WTC11 (cell line): ENCODE results near the gene REC8. TPM values are rescaled to one million over a fixed set of nuclear protein-coding genes. Genes with fewer than 3 reads are reported as not detected.

Experiments
- ATAC-seq: fragments of 200-7000 bp; cut with Tn5 transposase; 2 replicates; pipeline ENCODE4 v1.10.0; 2021; ENCODE audit warnings: mild to moderate bottlenecking, moderate library complexity
- CTCF ChIA-PET: fragments of 300-600 bp; sonication (Branson Sonifier 250); formaldehyde crosslinking; loops from one replicate; lab custom pipeline; 2021; ENCODE audit warnings: antibody characterized with exemption; lab: Charles Lee
- POLR2A ChIA-PET: fragments of 350-600 bp; sonication (Branson Sonifier 250); formaldehyde crosslinking; loops from one replicate; lab custom pipeline; 2021; ENCODE audit warnings: antibody characterized with exemption; lab: Charles Lee
- DNase-seq: peaks from one replicate; pipeline ENCODE4 v3.0.0; 2021; ENCODE audit warnings: low spot score
- H3K27ac Mint-ChIP-seq: 2 replicates; pipeline ENCODE4 v1.8.0; 2021; ENCODE audit warnings: mixed read lengths
- H3K27me3 Mint-ChIP-seq: 2 replicates; pipeline ENCODE4 v1.8.0; 2021; ENCODE audit warnings: low read depth, mild to moderate bottlenecking, moderate library complexity, mixed read lengths
- H3K36me3 Mint-ChIP-seq: 2 replicates; pipeline ENCODE4 v1.8.0; 2021; ENCODE audit warnings: mixed read lengths
- H3K4me1 Mint-ChIP-seq: 2 replicates; pipeline ENCODE4 v1.8.0; 2022; ENCODE audit warnings: mixed read lengths
- H3K4me3 Mint-ChIP-seq: 2 replicates; pipeline ENCODE4 v1.8.0; 2021; ENCODE audit warnings: mild to moderate bottlenecking, moderate library complexity, mixed read lengths
- H3K9me3 Mint-ChIP-seq: 2 replicates; pipeline ENCODE4 v1.8.0; 2021; ENCODE audit warnings: mixed read lengths
- ATF1 ChIP-seq: sonication (generic); formaldehyde crosslinking; IDR thresholded peaks from 2 replicates; pipeline ENCODE4 v1.8.1; 2023; ENCODE audit warnings: mild to moderate bottlenecking, moderate library complexity, missing genetic modification reagents
- CBFB ChIP-seq: sonication (generic); formaldehyde crosslinking; IDR thresholded peaks from 2 replicates; pipeline ENCODE4 v1.8.1; 2022; ENCODE audit warnings: mild to moderate bottlenecking, low read depth, missing genetic modification reagents
- CREB1 ChIP-seq: sonication (generic); formaldehyde crosslinking; IDR thresholded peaks from 2 replicates; pipeline ENCODE4 v1.8.0; 2023; ENCODE audit warnings: mild to moderate bottlenecking, missing genetic modification reagents
- ELF4 ChIP-seq: sonication (generic); formaldehyde crosslinking; IDR thresholded peaks from 2 replicates; pipeline ENCODE4 v1.8.1; 2022; ENCODE audit warnings: low read depth, mild to moderate bottlenecking, moderate library complexity, missing genetic modification reagents
- ETV6 ChIP-seq: sonication (generic); formaldehyde crosslinking; IDR thresholded peaks from 2 replicates; pipeline ENCODE4 v1.8.1; 2022; ENCODE audit warnings: mild to moderate bottlenecking, missing genetic modification reagents
- GRHL2 ChIP-seq: fragments of 250-450 bp; sonication (Bioruptor Pico); IDR thresholded peaks from 2 replicates; pipeline ENCODE4 v1.8.0; 2022; ENCODE audit warnings: mild to moderate bottlenecking, moderate library complexity; ENCODE audit not compliant: insufficient replicate concordance, severe bottlenecking
- JAZF1 ChIP-seq: fragments of 250-450 bp; sonication (Bioruptor Pico); IDR thresholded peaks from 2 replicates; pipeline ENCODE4 v1.9.0; 2021; ENCODE audit warnings: moderate library complexity, mild to moderate bottlenecking, inconsistent platforms
- JUN ChIP-seq: sonication (generic); formaldehyde crosslinking; IDR thresholded peaks from 2 replicates; pipeline ENCODE4 v1.8.0; 2023; ENCODE audit warnings: mild to moderate bottlenecking, missing genetic modification reagents
- NFATC4 ChIP-seq: fragments of 250-450 bp; sonication (Bioruptor Pico); IDR thresholded peaks from 2 replicates; pipeline ENCODE4 v1.9.0; 2021; ENCODE audit warnings: mild to moderate bottlenecking
- PRRX2 ChIP-seq: fragments of 250-450 bp; sonication (Bioruptor Pico); IDR thresholded peaks from 2 replicates; pipeline ENCODE4 v1.8.0; 2021; ENCODE audit warnings: mild to moderate bottlenecking
- RORB ChIP-seq: fragments of 250-450 bp; sonication (Bioruptor Pico); IDR thresholded peaks from 2 replicates; pipeline ENCODE4 v1.9.0; 2021; ENCODE audit warnings: mild to moderate bottlenecking
- ZNF317 ChIP-seq: sonication (generic); formaldehyde crosslinking; IDR thresholded peaks from 2 replicates; pipeline ENCODE4 v1.8.1; 2023; ENCODE audit warnings: low read depth, mild to moderate bottlenecking, moderate library complexity, missing genetic modification reagents, borderline replicate concordance
- ZNF396 ChIP-seq: fragments of 250-450 bp; sonication (Bioruptor Pico); IDR thresholded peaks from 2 replicates; pipeline ENCODE4 v1.8.0; 2021; ENCODE audit warnings: mild to moderate bottlenecking, moderate library complexity, borderline replicate concordance
- total RNA-seq: library from RNA; stranded (reverse); gene quantifications from 3 replicates; pipeline ENCODE4 v1.2.3, GENCODE V29; 2021
- TF ChIP-seq, protein P1 (sequence below): sonication (generic); formaldehyde crosslinking; IDR thresholded peaks from 2 replicates; pipeline ENCODE4 v1.8.1; 2023; ENCODE audit warnings: mild to moderate bottlenecking, missing genetic modification reagents
- TF ChIP-seq, protein P2 (sequence below): sonication (generic); formaldehyde crosslinking; IDR thresholded peaks from 2 replicates; pipeline ENCODE4 v1.8.0; 2022; ENCODE audit warnings: mild to moderate bottlenecking, missing genetic modification reagents
- TF ChIP-seq, protein P3 (sequence below): fragments of 250-450 bp; sonication (Bioruptor Pico); IDR thresholded peaks from 2 replicates; pipeline ENCODE4 v1.9.0; 2021; ENCODE audit warnings: mild to moderate bottlenecking
- TF ChIP-seq, protein P4 (sequence below): fragments of 250-450 bp; sonication (Bioruptor Pico); conservative IDR thresholded peaks from 2 replicates; pipeline ENCODE4 v1.9.0; 2021; ENCODE audit warnings: mild to moderate bottlenecking
- TF ChIP-seq, protein P5 (sequence below): fragments of 200-600 bp; IDR thresholded peaks from 2 replicates; pipeline ENCODE4 v1.8.0; 2022; ENCODE audit warnings: antibody characterized with exemption
- TF ChIP-seq, protein P6 (sequence below): sonication (generic); formaldehyde crosslinking; IDR thresholded peaks from 2 replicates; pipeline ENCODE4 v1.8.0; 2023; ENCODE audit warnings: mild to moderate bottlenecking, missing genetic modification reagents
- TF ChIP-seq, protein P7 (sequence below): fragments of 250-450 bp; sonication (Bioruptor Pico); IDR thresholded peaks from 2 replicates; pipeline ENCODE4 v1.9.0; 2021; ENCODE audit warnings: moderate library complexity, mild to moderate bottlenecking, inconsistent platforms, borderline replicate concordance

The REC8 gene
- total RNA-seq, 1 experiment from 2014 or later = 32.2 TPM

DNA sequence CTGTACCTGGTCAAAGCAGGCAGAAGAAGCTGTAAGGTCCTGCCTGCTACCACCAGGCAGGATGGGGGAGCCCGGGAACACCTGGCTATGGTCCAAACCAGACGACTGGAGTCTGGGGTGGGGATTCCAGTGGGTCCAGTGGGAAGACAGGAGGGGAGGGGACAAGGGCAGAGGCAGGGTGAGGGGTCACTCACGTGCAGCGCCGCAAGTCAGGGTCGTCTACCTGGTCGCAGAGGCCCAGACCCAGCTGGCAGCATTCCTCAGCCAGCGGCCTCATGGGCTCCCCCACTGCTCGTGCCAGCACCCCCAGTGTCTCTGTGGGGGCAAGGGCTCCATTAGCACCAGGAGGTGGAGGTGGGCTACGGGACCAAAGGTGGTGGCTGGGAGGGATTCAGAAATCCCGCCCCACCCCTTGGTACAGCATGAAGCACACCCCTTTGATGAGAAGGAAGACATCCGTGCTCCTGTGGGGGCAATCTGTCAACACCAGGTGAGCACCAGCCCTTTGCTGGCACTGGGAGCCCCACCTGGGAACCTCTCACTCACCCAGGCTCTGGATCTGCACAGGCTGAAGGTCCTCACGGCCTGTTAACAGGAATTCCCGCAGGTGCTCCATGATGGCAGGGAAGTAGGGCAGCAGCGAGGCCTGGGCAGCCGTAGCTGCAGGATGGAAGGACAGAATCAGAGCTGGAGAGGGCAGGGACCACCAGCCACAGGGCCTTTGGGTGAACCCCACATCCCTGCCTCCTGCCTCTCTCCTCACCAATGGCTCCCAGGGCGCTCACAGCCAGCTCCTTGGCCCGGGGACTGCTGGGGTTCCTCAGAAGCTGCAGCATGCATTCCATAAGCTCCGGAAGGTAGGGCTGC is 12.5 kb downstream of the REC8 start (continued):
- TF ChIP-seq, protein P1, sequence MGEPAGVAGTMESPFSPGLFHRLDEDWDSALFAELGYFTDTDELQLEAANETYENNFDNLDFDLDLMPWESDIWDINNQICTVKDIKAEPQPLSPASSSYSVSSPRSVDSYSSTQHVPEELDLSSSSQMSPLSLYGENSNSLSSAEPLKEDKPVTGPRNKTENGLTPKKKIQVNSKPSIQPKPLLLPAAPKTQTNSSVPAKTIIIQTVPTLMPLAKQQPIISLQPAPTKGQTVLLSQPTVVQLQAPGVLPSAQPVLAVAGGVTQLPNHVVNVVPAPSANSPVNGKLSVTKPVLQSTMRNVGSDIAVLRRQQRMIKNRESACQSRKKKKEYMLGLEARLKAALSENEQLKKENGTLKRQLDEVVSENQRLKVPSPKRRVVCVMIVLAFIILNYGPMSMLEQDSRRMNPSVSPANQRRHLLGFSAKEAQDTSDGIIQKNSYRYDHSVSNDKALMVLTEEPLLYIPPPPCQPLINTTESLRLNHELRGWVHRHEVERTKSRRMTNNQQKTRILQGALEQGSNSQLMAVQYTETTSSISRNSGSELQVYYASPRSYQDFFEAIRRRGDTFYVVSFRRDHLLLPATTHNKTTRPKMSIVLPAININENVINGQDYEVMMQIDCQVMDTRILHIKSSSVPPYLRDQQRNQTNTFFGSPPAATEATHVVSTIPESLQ = no peak
- TF ChIP-seq ATF1 (CRISPR knock-in tag) (no peak), CREB1 (CRISPR knock-in tag) (no peak), JUN (CRISPR knock-in tag) (no peak), ETV6 (CRISPR knock-in tag) (no peak)
- TF ChIP-seq, protein P2, sequence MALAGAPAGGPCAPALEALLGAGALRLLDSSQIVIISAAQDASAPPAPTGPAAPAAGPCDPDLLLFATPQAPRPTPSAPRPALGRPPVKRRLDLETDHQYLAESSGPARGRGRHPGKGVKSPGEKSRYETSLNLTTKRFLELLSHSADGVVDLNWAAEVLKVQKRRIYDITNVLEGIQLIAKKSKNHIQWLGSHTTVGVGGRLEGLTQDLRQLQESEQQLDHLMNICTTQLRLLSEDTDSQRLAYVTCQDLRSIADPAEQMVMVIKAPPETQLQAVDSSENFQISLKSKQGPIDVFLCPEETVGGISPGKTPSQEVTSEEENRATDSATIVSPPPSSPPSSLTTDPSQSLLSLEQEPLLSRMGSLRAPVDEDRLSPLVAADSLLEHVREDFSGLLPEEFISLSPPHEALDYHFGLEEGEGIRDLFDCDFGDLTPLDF = no peak

DNA sequence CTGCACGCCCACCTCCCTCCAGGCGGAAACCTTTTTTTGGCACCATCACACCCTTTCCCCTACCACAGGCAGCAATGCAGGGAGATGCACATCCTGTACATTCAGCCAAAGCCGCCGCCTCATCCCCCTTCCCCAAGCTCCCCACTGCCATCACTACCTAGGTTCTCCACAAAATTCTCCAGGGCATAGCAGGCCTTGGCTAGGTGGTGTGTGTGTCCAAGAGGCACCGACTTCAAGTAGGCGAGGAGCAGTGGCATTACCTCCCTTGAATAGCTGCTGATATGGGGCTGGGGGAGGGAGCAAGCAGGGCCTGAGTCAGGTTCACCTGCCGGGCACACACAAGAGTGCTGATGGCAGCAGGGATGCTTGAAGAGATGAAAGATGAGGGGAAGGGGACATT is 13.1 kb downstream of the REC8 start:
- TF ChIP-seq CREB1 (CRISPR knock-in tag) = no peak
- Mint-ChIP-seq H3K9me3 (no peaks in the 10 kb centered on the region), H3K4me3 (no peak overlapping the region), H3K4me1 (peaks cover 16% of the 10 kb centered on the region), H3K27me3 (no peaks in the 10 kb centered on the region), H3K27ac (no peak overlapping the region), H3K36me3 (peaks cover 37% of the 10 kb centered on the region)
- DNase-seq (no peak), ATAC-seq (no peak)
- ChIA-PET CTCF (interaction anchor here (1.2 kb wide), 1 partner anchor 31 kb away, joined by 3 read pairs; the partner anchor contains the start of gene MDP1), POLR2A (no interaction called here)

DNA sequence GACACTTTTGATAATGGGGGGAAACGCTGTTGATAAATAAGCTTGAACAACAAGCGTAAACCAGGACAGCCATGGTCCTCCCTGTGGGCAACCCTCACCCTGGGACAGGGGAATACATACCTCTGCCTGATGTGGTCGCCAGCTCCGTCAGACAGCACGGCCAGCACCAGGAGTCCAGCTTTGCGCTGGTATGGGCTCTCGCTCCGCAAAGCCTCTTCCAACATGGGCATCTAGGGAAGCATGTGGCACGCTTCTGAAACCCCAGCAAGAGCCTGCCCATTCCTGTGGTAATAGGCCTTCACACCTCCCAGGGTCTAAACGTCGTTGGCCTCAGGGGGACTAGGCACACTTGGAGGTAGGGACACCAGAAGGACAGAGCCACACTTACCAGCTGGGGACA is 13.9 kb downstream of the REC8 start:
- Mint-ChIP-seq H3K9me3 (no peaks in the 10 kb centered on the region), H3K27ac (no peak overlapping the region), H3K4me1 (peaks cover 16% of the 10 kb centered on the region), H3K27me3 (no peaks in the 10 kb centered on the region), H3K36me3 (peaks cover 34% of the 10 kb centered on the region), H3K4me3 (no peak overlapping the region)
- ChIA-PET POLR2A (no interaction called here), CTCF (interaction anchor here (0.9 kb wide), 1 partner anchor 25 kb away, joined by 3 read pairs; the partner anchor contains the start of gene IRF9)
- no peak for DNase-seq
- no peak for ATAC-seq
- no peak for TF ChIP-seq CBFB
- TF ChIP-seq ZNF317 = no peak
- no peak for TF ChIP-seq JAZF1 (CRISPR knock-in tag)
- no peak for TF ChIP-seq GRHL2 (CRISPR knock-in tag)
- no peak for TF ChIP-seq ZNF396 (CRISPR knock-in tag)
- TF ChIP-seq, protein P3, sequence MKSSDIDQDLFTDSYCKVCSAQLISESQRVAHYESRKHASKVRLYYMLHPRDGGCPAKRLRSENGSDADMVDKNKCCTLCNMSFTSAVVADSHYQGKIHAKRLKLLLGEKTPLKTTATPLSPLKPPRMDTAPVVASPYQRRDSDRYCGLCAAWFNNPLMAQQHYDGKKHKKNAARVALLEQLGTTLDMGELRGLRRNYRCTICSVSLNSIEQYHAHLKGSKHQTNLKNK = no peak
- no peak for TF ChIP-seq ELF4 (CRISPR knock-in tag)
- no peak for TF ChIP-seq RORB (CRISPR knock-in tag)
- TF ChIP-seq, protein P4, sequence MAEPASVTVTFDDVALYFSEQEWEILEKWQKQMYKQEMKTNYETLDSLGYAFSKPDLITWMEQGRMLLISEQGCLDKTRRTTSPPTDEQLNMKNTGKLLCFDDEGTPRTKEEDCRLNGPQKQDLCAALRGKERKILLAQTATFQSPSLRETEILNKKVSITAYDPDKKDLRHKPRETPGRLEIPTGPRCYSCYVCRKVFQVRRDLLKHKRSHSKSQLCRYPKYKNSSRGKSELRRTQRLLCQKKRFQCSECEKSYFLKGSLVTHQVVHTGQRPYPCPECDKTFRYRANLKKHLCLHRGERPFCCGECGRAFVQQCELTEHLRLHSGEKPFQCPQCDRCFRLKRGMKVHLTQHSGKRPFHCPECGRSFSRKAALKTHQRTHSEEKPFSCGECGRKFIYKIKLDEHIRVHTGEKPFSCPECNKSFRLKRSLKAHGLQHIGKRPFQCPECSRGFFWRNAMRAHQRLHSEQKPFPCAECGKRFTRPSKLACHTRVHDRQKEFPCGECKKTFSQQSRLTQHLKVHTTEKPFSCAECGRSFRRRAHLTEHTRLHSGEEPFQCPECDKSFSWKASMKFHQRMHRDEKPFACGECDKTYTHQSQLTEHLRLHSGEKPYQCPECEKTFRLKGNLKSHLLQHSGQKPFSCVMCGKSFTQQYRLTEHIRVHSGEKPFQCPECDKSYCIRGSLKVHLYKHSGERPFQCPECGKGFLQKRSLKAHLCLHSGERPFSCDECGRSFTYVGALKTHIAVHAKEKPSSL (CRISPR knock-in tag) = no peak
- TF ChIP-seq, protein P5, sequence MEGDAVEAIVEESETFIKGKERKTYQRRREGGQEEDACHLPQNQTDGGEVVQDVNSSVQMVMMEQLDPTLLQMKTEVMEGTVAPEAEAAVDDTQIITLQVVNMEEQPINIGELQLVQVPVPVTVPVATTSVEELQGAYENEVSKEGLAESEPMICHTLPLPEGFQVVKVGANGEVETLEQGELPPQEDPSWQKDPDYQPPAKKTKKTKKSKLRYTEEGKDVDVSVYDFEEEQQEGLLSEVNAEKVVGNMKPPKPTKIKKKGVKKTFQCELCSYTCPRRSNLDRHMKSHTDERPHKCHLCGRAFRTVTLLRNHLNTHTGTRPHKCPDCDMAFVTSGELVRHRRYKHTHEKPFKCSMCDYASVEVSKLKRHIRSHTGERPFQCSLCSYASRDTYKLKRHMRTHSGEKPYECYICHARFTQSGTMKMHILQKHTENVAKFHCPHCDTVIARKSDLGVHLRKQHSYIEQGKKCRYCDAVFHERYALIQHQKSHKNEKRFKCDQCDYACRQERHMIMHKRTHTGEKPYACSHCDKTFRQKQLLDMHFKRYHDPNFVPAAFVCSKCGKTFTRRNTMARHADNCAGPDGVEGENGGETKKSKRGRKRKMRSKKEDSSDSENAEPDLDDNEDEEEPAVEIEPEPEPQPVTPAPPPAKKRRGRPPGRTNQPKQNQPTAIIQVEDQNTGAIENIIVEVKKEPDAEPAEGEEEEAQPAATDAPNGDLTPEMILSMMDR = no peak
- no peak for TF ChIP-seq NFATC4 (CRISPR knock-in tag)
- no peak for TF ChIP-seq PRRX2 (CRISPR knock-in tag)
- TF ChIP-seq, protein P6, sequence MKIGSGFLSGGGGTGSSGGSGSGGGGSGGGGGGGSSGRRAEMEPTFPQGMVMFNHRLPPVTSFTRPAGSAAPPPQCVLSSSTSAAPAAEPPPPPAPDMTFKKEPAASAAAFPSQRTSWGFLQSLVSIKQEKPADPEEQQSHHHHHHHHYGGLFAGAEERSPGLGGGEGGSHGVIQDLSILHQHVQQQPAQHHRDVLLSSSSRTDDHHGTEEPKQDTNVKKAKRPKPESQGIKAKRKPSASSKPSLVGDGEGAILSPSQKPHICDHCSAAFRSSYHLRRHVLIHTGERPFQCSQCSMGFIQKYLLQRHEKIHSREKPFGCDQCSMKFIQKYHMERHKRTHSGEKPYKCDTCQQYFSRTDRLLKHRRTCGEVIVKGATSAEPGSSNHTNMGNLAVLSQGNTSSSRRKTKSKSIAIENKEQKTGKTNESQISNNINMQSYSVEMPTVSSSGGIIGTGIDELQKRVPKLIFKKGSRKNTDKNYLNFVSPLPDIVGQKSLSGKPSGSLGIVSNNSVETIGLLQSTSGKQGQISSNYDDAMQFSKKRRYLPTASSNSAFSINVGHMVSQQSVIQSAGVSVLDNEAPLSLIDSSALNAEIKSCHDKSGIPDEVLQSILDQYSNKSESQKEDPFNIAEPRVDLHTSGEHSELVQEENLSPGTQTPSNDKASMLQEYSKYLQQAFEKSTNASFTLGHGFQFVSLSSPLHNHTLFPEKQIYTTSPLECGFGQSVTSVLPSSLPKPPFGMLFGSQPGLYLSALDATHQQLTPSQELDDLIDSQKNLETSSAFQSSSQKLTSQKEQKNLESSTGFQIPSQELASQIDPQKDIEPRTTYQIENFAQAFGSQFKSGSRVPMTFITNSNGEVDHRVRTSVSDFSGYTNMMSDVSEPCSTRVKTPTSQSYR (CRISPR knock-in tag) = no peak
- TF ChIP-seq, protein P7, sequence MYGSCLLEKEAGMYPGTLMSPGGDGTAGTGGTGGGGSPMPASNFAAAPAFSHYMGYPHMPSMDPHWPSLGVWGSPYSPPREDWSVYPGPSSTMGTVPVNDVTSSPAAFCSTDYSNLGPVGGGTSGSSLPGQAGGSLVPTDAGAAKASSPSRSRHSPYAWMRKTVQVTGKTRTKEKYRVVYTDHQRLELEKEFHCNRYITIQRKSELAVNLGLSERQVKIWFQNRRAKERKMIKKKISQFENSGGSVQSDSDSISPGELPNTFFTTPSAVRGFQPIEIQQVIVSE (CRISPR knock-in tag) = no peak
